NOMO-1 treated with dmso at 0.1 percent for 144 hours (cell line): ENCODE results near the gene AKT1.

ENCODE experiments used
- DNase-seq: peaks from one replicate; lab custom pipeline; 2025; ENCODE audit not compliant: unreplicated experiment; lab: John Stamatoyannopoulos, UW

Gene AKT1

DNA sequence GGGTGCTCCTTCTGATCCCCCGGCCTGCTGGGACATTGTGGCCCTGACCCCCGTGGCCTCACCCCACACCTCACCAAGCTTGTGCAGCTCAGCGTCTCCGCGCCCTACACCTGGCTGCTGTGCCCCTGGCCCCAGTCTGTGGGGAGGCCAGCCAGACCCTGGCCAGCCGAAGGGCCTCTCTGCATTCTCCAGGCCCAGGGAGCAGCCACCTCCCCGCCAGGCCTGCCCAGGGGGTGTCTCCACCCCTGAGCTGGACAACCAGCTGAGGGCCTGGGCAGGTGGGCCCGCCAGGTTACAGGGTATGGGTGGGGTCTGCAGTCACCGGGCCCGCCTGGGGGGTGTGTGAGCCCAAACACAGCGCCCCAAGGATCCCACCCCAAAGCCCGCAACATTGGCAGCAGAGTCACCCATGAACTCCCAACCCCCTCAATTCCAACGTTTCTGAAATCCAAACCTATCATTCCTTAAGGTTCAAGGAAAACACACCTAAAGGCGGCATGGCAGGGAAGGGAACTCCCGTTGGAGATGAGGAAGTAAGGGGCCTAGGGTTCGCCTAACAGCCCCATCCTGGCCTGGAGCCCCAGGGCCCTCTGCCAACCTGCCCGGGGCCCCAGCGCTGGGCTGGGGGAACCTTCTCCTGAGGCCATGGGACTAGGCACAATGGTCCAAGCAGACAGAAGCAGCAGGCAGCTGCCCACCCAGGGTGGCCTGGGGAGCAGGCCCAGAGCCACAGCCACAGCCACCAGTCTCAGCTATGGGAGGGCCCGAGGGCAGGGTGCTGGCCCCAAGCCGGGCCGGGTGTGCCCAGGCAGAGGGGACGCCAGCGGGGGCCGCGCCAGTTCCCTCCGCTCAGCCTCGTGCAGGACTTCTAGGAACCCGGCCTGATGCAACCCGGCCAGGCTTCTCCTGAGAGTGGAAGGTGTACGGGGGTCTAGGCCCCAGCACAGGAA is 8.5 kb downstream of the AKT1 start:
- DNase-seq, result no peak

DNA sequence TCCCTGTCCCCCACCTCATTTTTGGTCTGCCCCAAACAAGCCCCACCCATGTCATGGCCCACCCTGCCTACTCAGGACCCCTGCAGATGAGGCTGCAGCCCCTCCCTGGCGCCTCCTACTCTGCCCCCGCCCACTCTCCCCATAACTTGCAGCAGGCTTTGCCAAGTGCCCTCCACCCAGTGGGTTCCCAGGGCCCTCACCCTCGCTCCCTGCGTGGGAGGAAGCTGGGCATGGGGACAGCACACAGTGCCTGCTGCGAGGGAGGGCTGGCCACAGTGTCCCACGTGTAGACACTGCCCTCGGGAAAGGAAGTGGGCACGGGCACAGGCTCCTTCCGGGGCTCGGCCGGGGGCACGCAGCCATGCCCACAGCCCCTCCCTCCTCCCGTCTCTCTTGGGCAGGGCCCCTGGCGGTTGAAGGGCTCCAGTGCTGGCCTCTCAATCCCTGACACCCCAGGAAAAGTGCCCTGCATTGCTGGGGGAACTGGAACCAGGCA is 9.4 kb downstream of the AKT1 start:
- DNase-seq, result no peak

DNA sequence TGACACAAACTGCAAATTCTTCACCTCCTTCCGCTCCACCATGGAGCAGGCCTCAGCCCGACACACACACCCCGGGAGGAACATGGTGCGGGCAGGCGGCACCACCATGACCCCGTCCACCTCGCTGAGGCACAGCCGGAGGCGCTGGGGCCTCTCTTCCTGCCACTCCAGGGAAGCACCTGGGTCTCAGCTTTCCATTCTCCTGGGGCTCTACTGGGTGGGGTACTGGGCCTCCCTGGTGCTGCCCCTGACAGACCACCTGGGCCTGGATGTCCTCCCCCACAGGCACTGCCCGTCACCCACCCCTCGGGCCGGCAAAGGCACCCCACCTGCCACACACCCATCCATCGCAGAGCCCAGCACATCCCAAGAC is 9.9 kb downstream of the AKT1 start:
- no peak for DNase-seq

DNA sequence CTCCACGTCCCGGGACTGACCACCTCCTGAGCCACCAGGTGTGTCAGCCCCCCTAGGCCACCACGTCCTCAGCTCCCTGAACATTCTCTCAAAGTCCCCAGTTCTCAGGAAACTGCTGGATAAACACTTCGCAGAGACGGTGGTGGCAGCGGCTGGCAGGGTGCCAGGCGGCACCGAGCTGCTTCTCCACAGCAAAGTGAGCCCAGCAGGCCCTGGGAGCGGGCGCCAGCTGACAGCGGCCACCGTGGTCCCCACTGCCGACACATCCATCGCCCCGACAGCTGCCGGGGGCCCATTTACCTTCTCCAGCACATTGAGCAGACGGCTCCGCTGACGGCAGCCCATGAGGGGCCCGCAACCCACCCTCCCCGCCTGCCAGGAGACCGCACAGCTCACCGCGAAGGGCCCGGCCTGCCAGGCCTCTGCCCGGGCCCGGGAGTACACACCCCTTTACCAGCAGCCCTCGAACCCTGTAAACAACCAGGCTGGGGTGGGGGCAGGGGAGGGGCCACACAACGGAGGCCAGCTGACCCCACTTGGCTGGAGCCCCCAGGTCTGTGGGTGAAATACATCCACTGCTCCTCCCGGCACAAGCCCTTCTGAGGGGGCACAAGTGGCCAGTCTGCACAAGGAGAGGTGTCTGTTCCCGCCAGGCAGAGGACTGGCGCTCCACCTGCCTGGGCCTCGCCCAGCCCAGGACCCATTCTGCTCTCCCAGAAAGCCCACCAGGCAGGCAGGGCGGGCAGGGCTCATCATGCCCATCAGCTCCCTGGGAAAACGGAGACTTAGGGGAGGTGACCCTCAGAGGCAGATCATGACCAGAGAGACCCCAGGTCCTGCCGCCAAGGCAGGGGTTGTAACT is 10.5 kb downstream of the AKT1 start:
- DNase-seq, result no peak

DNA sequence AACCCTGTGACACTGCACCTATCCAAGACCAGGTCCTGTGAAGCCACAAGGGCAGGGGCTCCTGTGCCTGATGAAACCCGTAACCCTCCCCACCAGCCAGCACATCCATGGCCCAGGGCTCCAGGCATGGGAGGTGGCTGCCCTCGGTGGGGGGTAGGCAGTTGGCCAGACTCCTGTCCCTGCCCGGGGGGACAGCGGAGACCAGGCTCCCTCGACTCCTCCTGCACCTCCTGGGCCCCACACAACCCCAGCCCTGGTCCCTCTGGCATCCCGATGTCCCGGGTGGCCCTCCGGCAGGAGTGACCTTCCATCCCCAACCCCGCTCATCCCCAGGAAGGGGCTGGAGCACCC is 11.4 kb downstream of the AKT1 start:
- DNase-seq, result no peak

DNA sequence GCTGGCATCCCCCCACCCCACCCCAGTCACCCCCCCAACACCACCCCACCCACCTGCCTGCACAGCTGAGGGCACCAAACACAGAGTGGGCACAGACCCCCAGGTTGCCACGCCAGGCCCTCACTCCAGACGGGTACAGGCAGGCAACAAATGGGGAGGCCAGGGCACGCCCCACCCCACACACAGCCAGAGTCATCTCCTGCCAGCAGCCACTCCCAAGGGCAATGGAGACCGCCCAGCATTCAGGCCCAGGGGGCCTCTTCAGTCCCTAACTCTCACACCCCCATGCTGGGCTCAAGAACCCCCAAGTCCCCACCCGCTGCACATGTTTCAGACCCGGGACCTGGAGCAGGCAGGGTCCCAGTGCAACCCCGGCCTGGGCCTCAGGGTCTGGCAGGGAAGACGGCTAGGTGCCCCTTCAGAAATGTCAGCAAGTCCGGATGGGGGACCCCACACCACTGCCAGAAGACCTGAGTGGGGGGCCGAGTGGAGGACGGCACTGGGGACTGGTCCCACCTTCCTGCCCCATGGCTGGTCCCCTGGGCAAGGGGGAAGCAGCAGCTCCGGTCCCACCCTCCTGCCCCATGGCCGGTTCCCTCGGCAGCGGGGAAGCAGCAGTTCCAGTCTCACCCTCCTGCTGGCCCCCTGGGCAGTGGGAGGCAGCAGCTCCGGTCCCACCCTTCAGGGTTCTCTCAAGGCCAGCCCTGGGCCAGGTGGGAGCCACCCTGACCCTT is 11.9 kb downstream of the AKT1 start:
- DNase-seq, result no peak

DNA sequence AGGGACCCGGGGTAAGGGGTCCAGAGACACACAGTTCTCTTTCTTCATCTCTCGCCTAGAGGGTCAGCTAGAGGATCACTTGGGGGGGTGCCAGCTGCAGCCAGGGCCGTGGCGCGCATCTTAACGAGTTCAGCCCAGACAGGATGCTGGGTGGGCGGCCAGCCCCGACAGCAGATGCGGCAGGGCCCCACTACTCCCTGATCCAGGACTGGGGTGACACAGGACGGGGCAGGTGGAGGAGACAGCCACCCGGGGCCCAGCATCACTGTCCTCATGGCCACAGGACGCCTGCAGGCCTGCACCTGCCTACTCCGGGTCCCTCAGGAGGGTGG is 12.8 kb downstream of the AKT1 start:
- no peak for DNase-seq

DNA sequence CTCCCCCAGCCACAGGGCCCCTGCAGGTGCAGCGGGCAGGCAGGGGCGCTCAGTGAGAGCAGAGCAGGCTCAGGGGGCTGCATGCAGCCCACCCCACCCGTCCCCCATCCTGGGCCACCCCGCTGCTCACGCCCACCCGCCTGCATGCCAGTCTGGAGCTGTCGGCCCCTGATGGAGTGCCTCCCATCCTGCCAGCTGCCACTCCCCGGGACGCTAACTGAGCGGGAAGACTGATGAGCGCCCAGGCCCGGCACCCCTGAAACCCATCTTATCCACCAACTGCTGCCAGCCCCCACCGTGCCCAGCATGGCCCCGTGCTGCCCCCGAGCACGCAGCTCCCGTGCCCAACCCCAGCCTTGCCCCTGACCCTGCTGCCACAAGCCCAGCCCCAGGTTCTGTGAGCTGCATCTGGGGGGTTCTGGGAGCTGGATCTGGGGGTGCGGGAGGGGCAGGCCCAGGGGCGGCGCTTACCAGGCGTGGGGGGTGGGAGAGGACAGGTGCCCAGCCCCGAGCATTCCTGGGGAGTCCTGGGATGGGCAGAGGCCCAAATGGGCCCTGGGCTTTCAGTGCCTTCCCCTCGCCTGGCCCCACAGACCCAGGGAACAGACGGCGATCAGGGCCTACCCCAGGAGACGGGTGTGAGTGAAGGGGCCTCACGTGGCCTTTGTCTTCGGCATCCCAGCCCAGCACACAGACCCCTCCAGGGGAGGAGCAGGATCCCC is 13.3 kb downstream of the AKT1 start:
- DNase-seq, result no peak

DNA sequence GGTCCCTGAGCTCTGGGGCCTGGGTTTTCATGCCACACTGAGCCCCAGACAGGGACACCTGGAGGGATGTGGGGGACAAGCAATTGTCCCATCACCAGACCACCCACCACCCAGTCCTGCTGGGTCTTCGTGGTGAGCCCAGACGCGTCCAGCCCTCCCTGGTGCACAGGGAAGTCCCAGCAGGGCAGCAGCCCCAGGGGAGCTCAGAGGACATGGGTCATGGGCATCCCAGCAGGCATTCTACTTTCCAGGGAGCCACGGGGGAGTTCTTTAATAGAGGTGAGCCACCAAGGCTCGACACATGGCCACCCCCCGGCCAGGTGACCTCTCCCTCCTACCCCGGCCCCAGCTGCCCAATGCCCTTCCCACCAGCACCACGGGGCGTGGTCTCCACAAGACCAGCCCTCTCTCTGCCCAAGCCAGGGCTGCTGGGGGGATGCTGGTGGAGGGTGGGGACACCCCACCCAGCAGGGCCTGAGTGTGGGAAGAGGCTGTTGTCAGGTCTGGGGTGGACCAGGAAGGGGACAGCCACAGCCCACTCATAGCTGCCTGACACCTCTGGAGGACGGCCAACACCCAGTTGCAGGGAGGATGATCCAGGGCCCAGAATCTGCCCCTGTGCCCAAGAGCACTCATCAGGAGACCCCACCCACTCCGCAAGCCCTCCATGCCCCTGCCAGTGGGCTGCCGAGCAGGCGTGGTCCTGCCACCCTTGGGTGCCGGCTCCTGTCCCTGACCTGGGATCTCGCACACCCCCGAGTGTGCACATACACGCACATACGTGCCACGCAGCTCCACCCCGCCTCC is 14.1 kb downstream of the AKT1 start:
- no peak for DNase-seq

DNA sequence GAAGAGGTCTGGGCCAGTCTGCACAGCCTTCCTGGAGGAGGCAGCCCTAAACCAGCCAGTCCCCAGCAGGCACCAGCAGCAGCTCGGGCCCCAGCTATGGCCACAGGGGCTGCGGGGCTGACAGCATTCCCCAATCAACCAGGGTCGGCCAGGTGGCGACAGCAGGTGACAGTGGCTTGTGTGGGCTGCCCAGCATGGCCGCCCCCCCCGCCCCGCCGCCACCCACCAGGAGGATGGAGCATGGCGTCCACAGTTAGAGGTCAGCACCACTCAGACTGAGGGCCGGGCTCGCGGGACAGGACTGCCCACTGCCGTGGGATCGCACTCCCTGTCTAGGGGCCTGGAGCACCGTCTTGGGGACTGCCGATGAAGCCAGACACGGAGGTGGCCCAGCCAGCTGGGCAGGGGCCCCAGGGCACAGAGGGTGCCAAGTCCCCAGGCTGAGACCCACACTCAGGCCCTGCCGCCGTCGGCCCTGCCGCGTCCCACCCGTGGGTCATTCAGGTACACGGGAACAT is 15.0 kb downstream of the AKT1 start:
- DNase-seq, result no peak

DNA sequence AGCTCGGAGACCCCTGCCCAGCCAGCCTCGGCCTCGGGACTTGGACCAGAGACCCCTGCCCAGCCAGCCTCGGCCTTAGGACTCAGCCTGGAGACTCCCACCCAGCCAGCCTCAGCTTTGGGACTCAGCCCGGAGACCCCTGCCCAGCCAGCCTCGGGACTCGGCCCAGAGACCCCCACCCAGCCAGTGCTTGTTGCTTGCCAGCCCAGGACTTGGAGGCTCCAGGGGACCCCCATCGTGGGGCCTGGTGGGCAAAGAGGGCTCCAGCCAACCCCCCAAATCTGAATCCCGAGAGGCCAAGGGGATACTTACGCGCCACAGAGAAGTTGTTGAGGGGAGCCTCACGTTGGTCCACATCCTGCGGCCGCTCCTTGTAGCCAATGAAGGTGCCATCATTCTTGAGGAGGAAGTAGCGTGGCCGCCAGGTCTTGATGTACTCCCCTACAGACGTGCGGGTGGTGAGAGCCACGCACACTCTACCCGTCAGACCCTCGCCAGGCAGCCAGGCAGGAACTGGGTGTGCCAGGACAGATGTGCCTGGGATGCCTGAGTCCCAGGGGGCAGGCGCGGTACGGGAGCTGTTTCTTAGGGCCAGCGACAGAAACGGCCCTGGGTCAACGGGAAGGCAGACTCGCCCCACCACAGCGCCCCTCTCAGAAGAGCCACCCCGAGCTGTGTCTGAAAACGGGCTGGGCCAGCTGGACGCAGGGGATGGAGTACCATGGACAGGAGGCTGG is 15.6 kb downstream of the AKT1 start:
- DNase-seq, result no peak

DNA sequence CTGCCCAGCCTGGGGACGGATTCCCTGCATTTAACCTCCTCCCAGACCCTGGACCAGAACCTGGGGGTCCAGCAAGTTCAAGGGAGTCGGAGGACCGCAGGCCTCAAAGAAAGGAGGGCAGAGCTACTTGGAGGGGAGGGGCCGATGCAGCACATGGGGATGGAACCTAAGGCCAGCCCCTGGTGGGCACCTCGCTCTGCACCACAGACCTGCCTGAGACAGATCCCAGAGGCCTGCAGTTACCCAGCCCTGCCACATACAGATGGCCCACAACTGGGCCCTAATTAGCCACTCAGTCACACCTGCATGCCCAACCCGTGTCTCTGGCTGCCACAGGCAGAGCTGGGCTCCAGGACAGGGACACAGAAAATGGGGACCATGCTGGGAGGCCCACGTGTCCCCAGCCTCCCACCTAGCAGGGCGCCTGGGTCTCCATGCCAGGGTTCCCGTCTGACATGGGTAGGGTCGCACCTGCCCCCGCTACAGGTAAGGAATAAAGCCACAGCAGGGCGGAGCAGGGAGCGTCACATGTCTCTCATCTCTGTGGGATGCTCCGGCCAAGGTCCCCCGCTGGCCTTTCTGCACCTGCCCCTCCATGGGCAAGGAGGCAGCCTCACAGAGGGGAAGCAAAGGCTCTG is 16.7 kb downstream of the AKT1 start:
- no peak for DNase-seq

DNA sequence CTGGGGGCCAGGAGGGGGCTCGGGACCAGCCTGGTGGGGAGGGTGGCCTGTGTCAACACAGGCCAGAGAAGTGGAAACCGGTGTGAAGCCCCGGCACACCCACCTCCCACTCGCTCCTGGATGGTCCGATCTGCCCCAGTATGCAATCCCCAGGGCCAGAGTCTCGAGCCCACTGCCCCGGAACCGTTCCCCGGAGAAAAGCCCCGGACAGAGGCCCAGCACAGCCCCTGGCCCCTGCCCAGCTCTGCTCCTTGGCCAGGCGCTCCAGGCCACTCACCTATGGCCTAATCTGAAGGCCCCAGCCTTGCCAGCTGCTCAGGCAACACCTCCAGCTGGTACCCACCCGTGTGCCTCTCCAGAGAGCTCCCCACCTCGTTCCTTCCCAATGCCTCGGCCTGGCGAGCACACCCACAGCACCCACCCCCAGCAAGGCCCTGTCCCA is 17.7 kb downstream of the AKT1 start:
- DNase-seq, result no peak

DNA sequence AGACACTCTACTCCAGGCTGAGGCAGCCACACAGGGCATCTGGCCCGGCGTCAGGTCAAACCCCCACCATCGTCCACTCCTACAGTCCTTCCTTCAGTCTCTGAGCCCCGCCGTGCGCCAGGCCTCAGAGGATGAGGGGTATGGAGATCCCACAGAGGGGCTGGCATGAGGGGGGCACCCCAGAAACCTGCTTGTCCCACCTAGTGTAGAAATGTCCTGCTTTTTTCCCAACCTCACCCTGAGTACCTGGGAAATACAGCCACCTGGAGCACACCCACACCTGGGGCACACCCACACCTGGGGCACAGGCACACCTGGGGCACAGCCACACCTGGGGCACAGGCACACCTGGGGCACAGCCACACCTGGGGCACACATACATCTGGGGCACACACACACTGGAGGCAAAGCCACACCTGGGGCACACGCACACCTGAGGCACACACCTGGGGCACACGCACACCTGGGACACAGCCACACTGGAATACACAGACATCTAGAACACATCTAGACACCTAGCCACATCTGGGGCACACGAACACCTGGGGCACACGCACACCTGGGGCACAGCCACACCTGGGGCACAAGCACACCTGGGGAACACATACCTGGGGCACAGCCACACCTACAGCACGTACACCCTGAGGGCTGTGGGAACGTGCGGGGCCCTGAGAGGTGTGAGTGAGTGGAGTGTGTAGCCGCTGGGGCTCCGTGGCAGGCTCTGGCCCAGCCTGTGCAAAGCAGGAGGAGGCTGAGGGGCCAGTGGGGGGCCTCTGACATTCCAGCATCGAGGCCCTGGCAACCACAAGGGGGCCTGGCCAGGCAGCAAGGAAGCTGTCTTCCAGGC is 18.4 kb downstream of the AKT1 start:
- no peak for DNase-seq

DNA sequence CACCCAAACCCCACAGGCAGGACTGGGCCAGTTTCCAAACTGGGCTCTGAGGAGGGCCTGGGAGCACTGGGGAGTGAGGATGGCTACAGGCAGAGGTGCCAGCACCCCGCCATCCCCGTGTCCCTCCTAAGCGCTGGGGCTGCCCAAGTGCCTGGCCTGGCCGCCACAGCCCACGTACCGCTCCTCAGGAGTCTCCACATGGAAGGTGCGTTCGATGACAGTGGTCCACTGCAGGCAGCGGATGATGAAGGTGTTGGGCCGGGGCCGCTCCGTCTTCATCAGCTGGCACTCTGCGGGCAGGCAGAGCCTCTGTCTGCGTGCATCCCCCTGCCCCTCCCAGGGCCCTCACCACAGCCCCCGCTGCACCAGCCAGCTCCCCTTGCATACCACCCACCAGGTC is 19.1 kb downstream of the AKT1 start:
- no peak for DNase-seq

DNA sequence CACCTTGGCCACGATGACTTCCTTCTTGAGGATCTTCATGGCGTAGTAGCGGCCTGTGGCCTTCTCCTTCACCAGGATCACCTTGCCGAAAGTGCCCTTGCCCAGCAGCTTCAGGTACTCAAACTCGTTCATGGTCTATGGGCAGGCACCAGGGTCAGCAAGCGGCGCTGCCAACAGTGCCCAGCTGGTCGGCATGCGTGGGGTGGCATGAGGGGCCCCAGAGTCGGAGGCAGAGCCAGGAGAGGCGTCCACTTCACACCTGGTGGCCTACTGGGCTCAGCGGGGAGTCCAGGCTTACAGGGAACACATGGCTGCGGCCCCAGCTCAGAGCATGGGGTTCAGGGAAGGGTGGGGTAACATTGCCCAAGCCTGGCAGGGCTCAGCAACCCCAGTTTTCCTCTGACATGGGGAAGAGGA is 20.5 kb downstream of the AKT1 start:
- DNase-seq, result no peak

DNA sequence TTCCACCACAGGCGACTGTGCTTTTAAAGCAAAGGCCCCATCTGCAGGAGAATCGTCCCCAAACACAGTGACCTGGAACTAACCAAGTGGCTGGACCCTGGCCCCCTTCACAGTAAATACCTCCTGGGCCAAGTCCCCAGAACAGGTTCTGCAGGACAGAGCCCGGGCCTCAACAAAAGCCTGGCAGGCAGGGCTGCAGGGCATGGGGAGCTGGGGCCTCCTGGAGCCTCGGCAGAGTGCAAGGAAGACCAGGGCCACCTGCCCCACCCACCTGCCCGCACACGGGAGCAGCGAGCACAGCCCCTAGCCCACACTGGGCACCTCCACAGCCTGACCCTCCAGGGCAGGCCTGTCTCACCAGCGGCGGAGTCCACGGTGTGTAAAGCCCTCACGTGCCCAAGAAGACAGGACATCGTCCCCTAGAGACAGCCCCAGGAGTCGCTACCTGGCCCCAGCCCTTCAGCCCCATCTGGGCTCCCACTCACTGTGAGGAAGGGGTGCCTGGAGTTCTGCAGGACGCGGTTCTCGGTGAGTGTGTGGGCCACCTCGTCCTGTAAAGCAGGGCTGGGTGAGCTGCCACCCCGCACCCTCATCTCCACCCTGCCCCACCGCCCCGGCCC is 21.0 kb downstream of the AKT1 start:
- no peak for DNase-seq
